BJ (cell line): ENCODE measurements around the gene LMLN. TPM values are rescaled to one million over a fixed set of nuclear protein-coding genes. Genes with fewer than 3 reads are reported as not detected.

ENCODE experiments used
- CTCF ChIA-PET: fragments of 350-600 bp; formaldehyde crosslinking; extraction: SDS; loops from one replicate; lab custom pipeline; 2021; ENCODE audit warnings: antibody characterized with exemption, inconsistent platforms; lab: Yijun Ruan, JAX
- POLR2A ChIA-PET: fragments of 300-600 bp; sonication (Branson Sonifier 250); formaldehyde crosslinking; extraction: SDS; loops from one replicate; lab custom pipeline; 2021; ENCODE audit warnings: antibody characterized with exemption; lab: Charles Lee
- DNase-seq: peaks from one replicate; pipeline ENCODE4 v3.0.0-alpha.2; 2011; ENCODE audit warnings: low read depth
- H3K27me3 ChIP-seq: 2 replicates; pipeline ENCODE4 v1.6.0; 2011; ENCODE audit warnings: low read length; ENCODE audit not compliant: control insufficient read depth, insufficient read depth
- H3K36me3 ChIP-seq: 2 replicates; pipeline ENCODE4 v1.5.1; 2011; ENCODE audit warnings: low read length; ENCODE audit not compliant: control insufficient read depth, insufficient read depth
- H3K4me3 ChIP-seq: 2 replicates; pipeline ENCODE4 v1.5.1; 2011; ENCODE audit warnings: low read depth, mild to moderate bottlenecking, control low read depth, low read length
- CTCF ChIP-seq: IDR thresholded peaks from 2 replicates; pipeline ENCODE4 v1.5.1; 2011; ENCODE audit warnings: low read depth, mild to moderate bottlenecking, control low read depth, inconsistent platforms, low read length, moderate library complexity; ENCODE audit not compliant: insufficient read depth
- polyA plus RNA-seq: library from polyadenylated mRNA; depleted of rRNA; stranded (reverse); fragments of >200 nt; gene quantifications from 2 replicates; pipeline ENCODE4 v1.2.3, GENCODE V29; 2011

The LMLN gene
- polyA plus RNA-seq, 1 experiment = 4.5 TPM

DNA sequence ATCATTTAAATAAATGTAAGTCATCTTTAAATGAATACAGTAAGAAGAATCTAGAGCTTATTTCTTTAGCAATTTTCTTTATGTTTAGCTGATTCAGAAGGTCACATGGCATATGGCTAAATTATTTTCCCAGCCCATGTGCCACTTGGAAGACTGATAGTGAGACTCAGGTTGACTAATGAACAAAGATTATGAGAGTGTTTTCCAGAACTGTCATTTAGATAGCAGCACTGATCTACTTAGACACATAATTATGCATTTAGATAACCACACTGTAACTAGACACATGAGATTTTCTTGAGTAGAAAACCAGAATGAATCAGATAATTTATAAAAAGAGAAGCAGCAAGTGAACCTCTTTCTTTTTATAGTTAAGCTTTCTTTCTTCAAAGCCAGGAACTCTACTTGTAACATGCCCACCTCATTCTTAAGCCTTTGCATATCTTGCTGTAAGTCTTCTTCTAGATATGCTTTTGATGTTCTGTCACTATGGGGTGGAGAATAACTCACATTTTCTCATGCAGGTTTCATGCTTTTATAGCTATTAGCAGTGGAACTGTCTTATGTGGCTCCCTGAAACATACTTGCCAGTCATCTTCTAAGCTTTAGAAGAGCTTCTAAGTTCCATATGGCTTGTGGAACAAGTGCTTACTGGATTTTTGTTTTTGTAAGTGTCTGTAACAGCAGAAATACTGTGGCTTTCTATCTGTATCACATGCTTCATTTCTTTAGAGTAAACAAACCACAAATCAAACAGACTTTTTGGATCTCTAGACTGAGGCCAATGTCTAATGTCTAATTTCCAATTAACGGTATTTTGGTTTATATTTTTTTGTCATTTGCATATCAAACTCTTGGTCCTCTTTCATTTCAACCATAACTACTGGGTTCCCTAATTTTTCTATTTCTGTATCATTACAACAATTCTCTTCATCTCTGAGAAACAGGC, 101.4 kb downstream of the LMLN start:
- no peak for TF ChIP-seq CTCF
- Histone ChIP-seq H3K4me3 (no peak overlapping the region), H3K36me3 (no peaks in the 10 kb centered on the region), H3K27me3 (peaks cover 4% of the 10 kb centered on the region)
- ChIA-PET CTCF (interaction anchor here (1.5 kb wide), 1 partner anchor 19 kb away, joined by 4 read pairs; no protein-coding TSS in a partner anchor), POLR2A (no interaction called here)
- no peak for DNase-seq

GRCh38 chr3:198062068-198062465, 102.0 kb downstream of the LMLN start:
- CTCF ChIA-PET = no interaction called here
- TF ChIP-seq CTCF = no peak
- POLR2A ChIA-PET = no interaction called here
- Histone ChIP-seq H3K4me3 (no peak overlapping the region), H3K36me3 (no peaks in the 10 kb centered on the region), H3K27me3 (peaks cover 4% of the 10 kb centered on the region)
- DNase-seq = no peak

GRCh38 chr3:198064420-198064819, 104.4 kb downstream of the LMLN start:
- ChIA-PET POLR2A (no interaction called here), CTCF (no interaction called here)
- Histone ChIP-seq H3K4me3 (no peak overlapping the region), H3K36me3 (no peaks in the 10 kb centered on the region), H3K27me3 (peaks cover 2% of the 10 kb centered on the region; the same call in 1 of the 2 replicates)
- TF ChIP-seq CTCF = no peak
- DNase-seq = no peak

DNA sequence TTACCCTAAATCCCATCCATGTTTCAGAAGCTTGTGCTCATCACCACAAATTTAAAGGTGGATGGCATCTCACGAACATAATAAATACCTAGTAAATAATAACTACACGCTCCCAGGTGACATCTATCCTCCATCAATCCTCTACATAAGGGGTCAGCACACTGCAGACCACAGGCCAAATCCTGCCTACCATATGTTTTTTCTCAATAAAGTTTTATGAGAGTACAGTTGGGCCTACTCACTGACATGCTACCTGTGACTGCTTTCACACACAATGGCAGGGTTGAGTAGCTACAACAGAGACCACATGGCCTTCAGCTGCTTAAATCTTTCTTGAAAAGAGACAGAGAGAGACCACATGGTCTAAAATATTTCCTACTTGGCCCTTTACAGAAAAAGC, 105.9 kb downstream of the LMLN start:
- H3K4me3 ChIP-seq = no peak overlapping the region
- H3K36me3 ChIP-seq = no peaks in the 10 kb centered on the region
- ChIA-PET CTCF (interaction anchor here (1.0 to 2.4 kb wide), 2 partner anchors 8 to 14 kb away, joined by 3 to 8 read pairs; no protein-coding TSS in a partner anchor), POLR2A (no interaction called here)
- DNase-seq = no peak
- no peak for TF ChIP-seq CTCF
- H3K27me3 ChIP-seq = peaks cover 2% of the 10 kb centered on the region; the same call in 1 of the 2 replicates

GRCh38 chr3:198067416-198067815, 107.4 kb downstream of the LMLN start:
- no peak for TF ChIP-seq CTCF
- DNase-seq = no peak
- ChIA-PET CTCF (interaction anchor here (0.7 kb wide), 1 partner anchor 26 kb away, joined by 3 read pairs; no protein-coding TSS in a partner anchor), POLR2A (no interaction called here)
- H3K4me3 ChIP-seq = no peak overlapping the region
- peaks cover 2% of the 10 kb centered on the region; the same call in 1 of the 2 replicates for H3K27me3 ChIP-seq
- no peaks in the 10 kb centered on the region for H3K36me3 ChIP-seq
